HepG2 (cell line): ENCODE measurements around the gene SLC7A10. TPM values are rescaled to one million over a fixed set of nuclear protein-coding genes. Genes with fewer than 3 reads are reported as not detected.
A peak's percentile ranks its signal among the peaks of the same experiment; 100 is the strongest.

Source experiments
- AHR ChIP-seq: IDR thresholded peaks from 2 replicates; pipeline ENCODE4 v1.6.1; 2018; ENCODE audit warnings: missing genetic modification reagents, missing compliant biosample characterization
- CBX5 ChIP-seq: sonication (generic); formaldehyde crosslinking; IDR thresholded peaks from 2 replicates; pipeline ENCODE4 v1.4.0; 2020; ENCODE audit warnings: missing genetic modification reagents, borderline replicate concordance
- CC2D1A ChIP-seq: sonication (generic); formaldehyde crosslinking; IDR thresholded peaks from 2 replicates; pipeline ENCODE4 v1.8.1; 2023; ENCODE audit warnings: mild to moderate bottlenecking, missing genetic modification reagents
- CENPT ChIP-seq: sonication (generic); formaldehyde crosslinking; IDR thresholded peaks from 2 replicates; pipeline ENCODE4 v1.8.0; 2022; ENCODE audit warnings: low read depth, mild to moderate bottlenecking, moderate library complexity, missing genetic modification reagents
- ELF1 ChIP-seq: sonication (generic); formaldehyde crosslinking; IDR thresholded peaks from 2 replicates; pipeline ENCODE4 v1.4.0; 2020; ENCODE audit warnings: missing genetic modification reagents
- ERF ChIP-seq: IDR thresholded peaks from 2 replicates; pipeline ENCODE4 v1.6.1; 2018; ENCODE audit warnings: missing biosample characterization, missing genetic modification reagents
- FOSL1 ChIP-seq: sonication (generic); formaldehyde crosslinking; IDR thresholded peaks from 2 replicates; pipeline ENCODE4 v1.9.0; 2021; ENCODE audit warnings: missing genetic modification reagents, borderline replicate concordance
- JDP2 ChIP-seq: sonication (generic); formaldehyde crosslinking; IDR thresholded peaks from 2 replicates; pipeline ENCODE4 v1.8.1; 2022; ENCODE audit warnings: missing genetic modification reagents, borderline replicate concordance
- MIXL1 ChIP-seq: IDR thresholded peaks from 2 replicates; pipeline ENCODE4 v1.6.1; 2016
- NCOA1 ChIP-seq: sonication (generic); formaldehyde crosslinking; IDR thresholded peaks from 2 replicates; pipeline ENCODE4 v1.9.0; 2021; ENCODE audit warnings: missing genetic modification reagents
- POLR2A ChIP-seq, 2 experiments: IDR thresholded peaks; 2 replicates each; pipeline ENCODE4 v1.6.1; 2011; ENCODE audit warnings: low read depth in 2 of 2, low read length in 2 of 2, mild to moderate bottlenecking in 1 of 2, moderate library complexity in 1 of 2; ENCODE audit not compliant: insufficient read depth in 1 of 2
- RORA ChIP-seq: sonication (generic); formaldehyde crosslinking; IDR thresholded peaks from 2 replicates; pipeline ENCODE4 v1.5.0; 2020; ENCODE audit warnings: mild to moderate bottlenecking, missing genetic modification reagents, moderate library complexity
- SNAPC2 ChIP-seq: sonication (generic); formaldehyde crosslinking; IDR thresholded peaks from 2 replicates; pipeline ENCODE4 v1.8.1; 2022; ENCODE audit warnings: mild to moderate bottlenecking, missing genetic modification reagents
- SRSF9 ChIP-seq: fragments of 200-400 bp; formaldehyde crosslinking; IDR thresholded peaks from 2 replicates; pipeline ENCODE4 v1.6.1; 2018; ENCODE audit warnings: borderline replicate concordance, mild to moderate bottlenecking, low read depth, low read length; ENCODE audit not compliant: insufficient read depth, poor library complexity, severe bottlenecking
- ZNF160 ChIP-seq: sonication (generic); formaldehyde crosslinking; IDR thresholded peaks from 2 replicates; pipeline ENCODE4 v1.8.0; 2022; ENCODE audit warnings: mild to moderate bottlenecking, inconsistent platforms, missing genetic modification reagents
- ZNF780A ChIP-seq: sonication (generic); formaldehyde crosslinking; IDR thresholded peaks from 2 replicates; pipeline ENCODE4 v1.8.0; 2022; ENCODE audit warnings: mild to moderate bottlenecking, missing genetic modification reagents, moderate library complexity
- ZNF879 ChIP-seq: sonication (generic); formaldehyde crosslinking; IDR thresholded peaks from 2 replicates; pipeline ENCODE4 v1.8.1; 2023; ENCODE audit warnings: missing genetic modification reagents
- polyA plus RNA-seq, 8 experiments: library from polyadenylated mRNA; depleted of rRNA in 3 of 8; stranded (reverse) in 7 of 8; unstranded in 1 of 8; fragments of >200 nt; fragmentation: Illumina TruSeq in 4 of 8; extraction: Trizol in 4 of 8; gene quantifications; 2 replicates each; pipeline versions ENCODE4 v1.2.1 to v1.2.3, GENCODE V29; 2011 to 2016; ENCODE audit warnings: low read depth in 4 of 8, missing spikeins in 1 of 8, mixed read lengths in 1 of 8; ENCODE audit not compliant: insufficient read depth in 1 of 8
- total RNA-seq, 5 experiments: library from RNA; depleted of rRNA; stranded (reverse); fragments of >200 nt; fragmentation: Illumina TruSeq; extraction: Trizol; gene quantifications; 2 replicates each; pipeline ENCODE4 v1.2.3, GENCODE V29; 2016; ENCODE audit warnings: low read depth in 1 of 5
- TF ChIP-seq, protein P1 (sequence below): sonication (generic); formaldehyde crosslinking; IDR thresholded peaks from 2 replicates; pipeline ENCODE4 v1.4.0; 2020; ENCODE audit warnings: missing genetic modification reagents, borderline replicate concordance
- TF ChIP-seq, protein P2 (sequence below), 2 experiments: fragments of 450-650 bp in 1 of 2; sonication (generic) in 1 of 2; formaldehyde crosslinking; IDR thresholded peaks; 2 replicates each; pipeline versions ENCODE4 v1.5.0 to v1.8.0; 2020 to 2022; ENCODE audit warnings: mild to moderate bottlenecking in 1 of 2, missing genetic modification reagents in 1 of 2
- TF ChIP-seq, protein P3 (sequence below): fragments of 450-650 bp; IDR thresholded peaks from 2 replicates; pipeline ENCODE4 v1.6.1; 2017; ENCODE audit warnings: mild to moderate bottlenecking
- TF ChIP-seq, protein P4 (sequence below): sonication (generic); formaldehyde crosslinking; conservative IDR thresholded peaks from 2 replicates; pipeline ENCODE4 v1.4.0; 2020; ENCODE audit warnings: missing genetic modification reagents

The SLC7A10 gene
- total and polyA plus RNA-seq, 2 of the 13 experiments (the other 11 are each of a cell fraction or from before 2014, with no cell fraction given) = 1.1 to 2.2 TPM

DNA sequence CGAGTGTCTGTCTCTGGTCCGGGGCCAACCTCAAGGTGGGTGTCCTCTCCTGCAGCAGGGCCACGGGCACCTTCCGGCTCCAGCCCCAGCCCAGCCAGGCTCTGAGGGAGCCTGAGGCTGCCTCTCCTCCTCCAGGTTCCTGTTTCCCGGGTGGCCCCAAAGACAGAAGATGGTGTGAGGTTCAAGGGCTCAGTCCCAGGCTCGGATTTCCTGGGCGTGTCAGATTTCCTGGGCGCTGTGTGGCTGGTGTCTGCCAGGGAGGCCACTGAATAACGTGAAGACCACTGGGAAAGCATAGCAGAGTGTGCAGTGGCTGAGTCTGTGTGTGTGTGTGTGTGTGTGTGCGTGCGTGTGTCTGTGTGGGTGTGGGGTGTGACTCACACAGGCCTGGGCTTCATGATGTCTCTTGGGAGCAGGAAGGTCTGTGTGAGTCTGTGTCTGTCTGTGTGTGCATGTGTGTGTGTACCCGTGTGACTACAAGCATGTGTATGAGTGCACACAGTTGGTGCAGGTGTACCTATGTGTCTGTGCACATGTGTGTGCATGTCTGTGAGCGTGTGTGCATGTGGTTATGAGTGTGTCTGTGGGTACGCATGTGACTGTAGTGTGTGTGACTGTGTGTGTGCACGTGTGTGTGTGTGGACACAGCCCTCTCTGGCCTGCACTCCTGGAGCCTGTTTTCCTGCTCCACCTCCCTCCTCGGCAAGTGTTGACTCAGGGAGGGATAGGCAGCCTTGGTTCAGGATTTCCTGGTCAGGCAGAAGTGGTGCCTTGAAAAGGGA lies 48.4 kb upstream of the SLC7A10 start (continued):
- TF ChIP-seq, protein P1, sequence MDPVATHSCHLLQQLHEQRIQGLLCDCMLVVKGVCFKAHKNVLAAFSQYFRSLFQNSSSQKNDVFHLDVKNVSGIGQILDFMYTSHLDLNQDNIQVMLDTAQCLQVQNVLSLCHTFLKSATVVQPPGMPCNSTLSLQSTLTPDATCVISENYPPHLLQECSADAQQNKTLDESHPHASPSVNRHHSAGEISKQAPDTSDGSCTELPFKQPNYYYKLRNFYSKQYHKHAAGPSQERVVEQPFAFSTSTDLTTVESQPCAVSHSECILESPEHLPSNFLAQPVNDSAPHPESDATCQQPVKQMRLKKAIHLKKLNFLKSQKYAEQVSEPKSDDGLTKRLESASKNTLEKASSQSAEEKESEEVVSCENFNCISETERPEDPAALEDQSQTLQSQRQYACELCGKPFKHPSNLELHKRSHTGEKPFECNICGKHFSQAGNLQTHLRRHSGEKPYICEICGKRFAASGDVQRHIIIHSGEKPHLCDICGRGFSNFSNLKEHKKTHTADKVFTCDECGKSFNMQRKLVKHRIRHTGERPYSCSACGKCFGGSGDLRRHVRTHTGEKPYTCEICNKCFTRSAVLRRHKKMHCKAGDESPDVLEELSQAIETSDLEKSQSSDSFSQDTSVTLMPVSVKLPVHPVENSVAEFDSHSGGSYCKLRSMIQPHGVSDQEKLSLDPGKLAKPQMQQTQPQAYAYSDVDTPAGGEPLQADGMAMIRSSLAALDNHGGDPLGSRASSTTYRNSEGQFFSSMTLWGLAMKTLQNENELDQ (CRISPR knock-in tag) = no peak; the same call in 1 of the 2 replicates
- TF ChIP-seq, protein P2, sequence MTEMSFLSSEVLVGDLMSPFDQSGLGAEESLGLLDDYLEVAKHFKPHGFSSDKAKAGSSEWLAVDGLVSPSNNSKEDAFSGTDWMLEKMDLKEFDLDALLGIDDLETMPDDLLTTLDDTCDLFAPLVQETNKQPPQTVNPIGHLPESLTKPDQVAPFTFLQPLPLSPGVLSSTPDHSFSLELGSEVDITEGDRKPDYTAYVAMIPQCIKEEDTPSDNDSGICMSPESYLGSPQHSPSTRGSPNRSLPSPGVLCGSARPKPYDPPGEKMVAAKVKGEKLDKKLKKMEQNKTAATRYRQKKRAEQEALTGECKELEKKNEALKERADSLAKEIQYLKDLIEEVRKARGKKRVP (CRISPR knock-in tag; IDR thresholded peaks at IDR 0.05) = 0 out of 4 replicates have a peak, but pooled peaks of 1 of the 2 experiments have one; percentile 27
- no peak for TF ChIP-seq ZNF780A
- no peak for TF ChIP-seq CC2D1A (CRISPR knock-in tag)
- peak; percentile 33; the same call in 1 of the 2 replicates for TF ChIP-seq ZNF160 (CRISPR knock-in tag)
- TF ChIP-seq, protein P3, sequence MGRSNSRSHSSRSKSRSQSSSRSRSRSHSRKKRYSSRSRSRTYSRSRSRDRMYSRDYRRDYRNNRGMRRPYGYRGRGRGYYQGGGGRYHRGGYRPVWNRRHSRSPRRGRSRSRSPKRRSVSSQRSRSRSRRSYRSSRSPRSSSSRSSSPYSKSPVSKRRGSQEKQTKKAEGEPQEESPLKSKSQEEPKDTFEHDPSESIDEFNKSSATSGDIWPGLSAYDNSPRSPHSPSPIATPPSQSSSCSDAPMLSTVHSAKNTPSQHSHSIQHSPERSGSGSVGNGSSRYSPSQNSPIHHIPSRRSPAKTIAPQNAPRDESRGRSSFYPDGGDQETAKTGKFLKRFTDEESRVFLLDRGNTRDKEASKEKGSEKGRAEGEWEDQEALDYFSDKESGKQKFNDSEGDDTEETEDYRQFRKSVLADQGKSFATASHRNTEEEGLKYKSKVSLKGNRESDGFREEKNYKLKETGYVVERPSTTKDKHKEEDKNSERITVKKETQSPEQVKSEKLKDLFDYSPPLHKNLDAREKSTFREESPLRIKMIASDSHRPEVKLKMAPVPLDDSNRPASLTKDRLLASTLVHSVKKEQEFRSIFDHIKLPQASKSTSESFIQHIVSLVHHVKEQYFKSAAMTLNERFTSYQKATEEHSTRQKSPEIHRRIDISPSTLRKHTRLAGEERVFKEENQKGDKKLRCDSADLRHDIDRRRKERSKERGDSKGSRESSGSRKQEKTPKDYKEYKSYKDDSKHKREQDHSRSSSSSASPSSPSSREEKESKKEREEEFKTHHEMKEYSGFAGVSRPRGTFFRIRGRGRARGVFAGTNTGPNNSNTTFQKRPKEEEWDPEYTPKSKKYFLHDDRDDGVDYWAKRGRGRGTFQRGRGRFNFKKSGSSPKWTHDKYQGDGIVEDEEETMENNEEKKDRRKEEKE = no peak
- no peak for TF ChIP-seq SRSF9
- no peak for TF ChIP-seq ZNF879 (CRISPR knock-in tag)
- TF ChIP-seq MIXL1 (CRISPR knock-in tag) = peak; percentile 61; the same call in 1 of the 2 replicates
- TF ChIP-seq CBX5 (CRISPR knock-in tag) = peak; percentile 71; the same call in 1 of the 2 replicates
- TF ChIP-seq NCOA1 (CRISPR knock-in tag) = no peak
- peak; percentile 69; the same call in 1 of the 2 replicates for TF ChIP-seq AHR
- TF ChIP-seq RORA = no peak
- TF ChIP-seq CENPT (CRISPR knock-in tag) = peak; percentile 52; the same call in 1 of the 2 replicates
- TF ChIP-seq SNAPC2 (CRISPR knock-in tag) = peak; percentile 19; the same call in 1 of the 2 replicates
- TF ChIP-seq, protein P4, sequence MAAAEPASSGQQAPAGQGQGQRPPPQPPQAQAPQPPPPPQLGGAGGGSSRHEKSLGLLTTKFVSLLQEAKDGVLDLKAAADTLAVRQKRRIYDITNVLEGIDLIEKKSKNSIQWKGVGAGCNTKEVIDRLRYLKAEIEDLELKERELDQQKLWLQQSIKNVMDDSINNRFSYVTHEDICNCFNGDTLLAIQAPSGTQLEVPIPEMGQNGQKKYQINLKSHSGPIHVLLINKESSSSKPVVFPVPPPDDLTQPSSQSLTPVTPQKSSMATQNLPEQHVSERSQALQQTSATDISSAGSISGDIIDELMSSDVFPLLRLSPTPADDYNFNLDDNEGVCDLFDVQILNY = no peak
- peak; percentile 58; the same call in 1 of the 2 replicates for TF ChIP-seq ERF (CRISPR knock-in tag)
- no peak; a peak in 1 of 4 replicates for TF ChIP-seq POLR2A (IDR thresholded peaks at IDR 0.05; ENCODE audit: insufficient read depth in 1 of 2, low read depth in 2 of 2, low read length in 2 of 2)
- no peak for TF ChIP-seq FOSL1 (CRISPR knock-in tag)
- TF ChIP-seq JDP2 (CRISPR knock-in tag) = no peak
- TF ChIP-seq ELF1 (CRISPR knock-in tag) = peak; percentile 69
